IPS DF 19.7 (cell line): ENCODE data around the gene ME3.

Source experiments
- DNase-seq: peaks from one replicate; pipeline ENCODE4 v3.0.0-alpha.2; 2013; ENCODE audit warnings: low read depth, low spot score

The ME3 gene

GRCh38 chr11:86463120-86463519 lies 209.3 kb downstream of the ME3 start:
- no peak for DNase-seq

- no peak for DNase-seq
Observed at GRCh38 chr11:86461892-86462291, 210.5 kb downstream of the ME3 start.

GRCh38 chr11:86460461-86461385 lies 211.7 kb downstream of the ME3 start:
- no peak for DNase-seq

GRCh38 chr11:86459682-86460460 lies 212.5 kb downstream of the ME3 start:
- peak; percentile 3 for DNase-seq

DNA sequence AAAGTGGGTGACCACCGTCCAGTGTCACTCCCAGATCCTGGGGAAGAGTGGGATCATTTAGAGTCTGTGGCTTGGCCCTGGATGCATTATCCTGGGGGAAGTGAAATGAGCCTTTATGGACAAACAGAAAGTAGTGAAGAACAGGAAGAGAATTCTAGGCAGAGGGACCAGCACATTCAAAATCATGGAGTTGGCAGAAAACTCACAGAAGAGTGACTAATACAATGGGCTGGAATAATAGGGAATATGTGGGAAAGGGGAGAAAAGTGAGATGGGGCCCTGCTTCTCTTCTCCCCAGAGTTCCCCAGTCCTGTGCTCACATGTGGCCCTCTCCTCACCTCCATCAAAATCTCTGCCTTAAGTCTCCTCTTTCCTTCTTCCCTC lies 213.4 kb downstream of the ME3 start:
- DNase-seq, result no peak

DNA sequence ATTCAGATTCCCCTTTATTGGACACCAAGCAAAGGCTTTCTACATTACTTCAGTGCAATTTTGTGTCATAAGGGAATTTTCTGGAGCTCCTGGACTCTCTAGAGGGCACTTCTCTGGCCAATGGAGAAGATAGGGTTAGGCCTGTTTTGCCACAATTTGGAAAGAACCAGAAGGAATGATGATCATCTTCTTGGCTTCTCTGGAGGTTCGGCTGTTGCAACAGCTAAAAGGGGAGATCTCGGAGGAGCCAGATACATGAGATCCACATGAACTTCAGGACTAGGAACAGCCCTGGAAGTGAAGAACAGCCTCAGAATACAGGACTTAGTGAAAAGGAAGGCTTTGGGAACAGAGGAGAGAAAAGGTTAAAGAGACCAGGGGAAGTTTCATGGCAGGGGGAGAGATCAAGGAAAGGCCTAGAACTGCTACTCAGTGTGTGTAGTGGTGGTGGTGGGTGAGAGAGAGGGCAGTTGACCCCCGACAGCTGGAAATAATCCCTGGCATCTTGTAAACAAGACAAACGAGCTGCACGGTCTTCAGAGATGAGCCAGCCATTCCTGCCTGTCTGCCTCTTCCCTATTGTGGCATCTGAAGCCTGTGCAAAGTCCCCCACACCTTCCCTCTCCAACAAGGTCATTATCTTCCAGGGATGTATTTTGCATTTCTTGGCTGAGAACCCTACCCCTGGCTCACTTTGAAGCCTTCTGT lies 214.0 kb downstream of the ME3 start:
- DNase-seq, result no peak

DNA sequence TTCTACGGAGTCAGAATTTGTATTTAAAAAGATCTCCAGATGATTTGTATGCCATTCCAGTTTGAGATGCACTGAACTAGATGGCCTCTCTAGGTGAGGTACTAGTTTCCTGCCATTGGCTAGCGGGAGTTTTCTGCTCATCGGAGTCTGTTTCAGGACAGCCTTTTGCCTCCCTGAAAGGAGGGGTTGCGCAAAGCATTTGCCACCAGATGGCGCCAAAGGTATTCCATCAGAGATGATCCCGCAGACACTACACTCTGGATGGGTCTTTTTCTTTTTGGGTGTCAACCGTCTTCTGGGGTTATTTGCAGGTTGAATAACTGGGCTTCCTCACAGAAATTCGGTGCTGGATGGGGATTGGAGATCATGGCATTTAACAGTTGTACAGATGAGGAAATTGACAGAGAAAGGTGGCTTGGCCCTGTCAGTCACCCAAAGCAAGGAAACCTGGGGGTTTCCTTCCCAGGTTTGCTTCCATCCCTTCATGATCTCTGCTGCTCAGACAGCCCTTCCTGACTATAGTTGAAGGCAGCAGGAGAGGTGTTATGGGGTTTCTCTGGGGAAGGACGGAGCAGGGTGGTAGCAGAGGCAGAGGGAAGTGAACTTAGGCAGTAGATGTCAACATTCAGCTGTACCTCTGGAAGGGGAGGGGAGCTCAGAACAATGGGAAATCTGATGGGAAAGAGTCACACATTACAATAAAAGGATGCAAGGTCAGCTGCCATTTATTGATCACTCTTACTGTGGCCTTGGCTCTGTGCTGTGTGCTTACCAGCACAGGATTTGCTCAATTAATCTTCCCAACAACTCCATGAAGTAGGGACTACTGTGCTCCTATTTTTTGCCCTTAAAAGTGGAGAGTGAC lies 216.1 kb downstream of the ME3 start:
- DNase-seq, result peak; percentile 57

DNA sequence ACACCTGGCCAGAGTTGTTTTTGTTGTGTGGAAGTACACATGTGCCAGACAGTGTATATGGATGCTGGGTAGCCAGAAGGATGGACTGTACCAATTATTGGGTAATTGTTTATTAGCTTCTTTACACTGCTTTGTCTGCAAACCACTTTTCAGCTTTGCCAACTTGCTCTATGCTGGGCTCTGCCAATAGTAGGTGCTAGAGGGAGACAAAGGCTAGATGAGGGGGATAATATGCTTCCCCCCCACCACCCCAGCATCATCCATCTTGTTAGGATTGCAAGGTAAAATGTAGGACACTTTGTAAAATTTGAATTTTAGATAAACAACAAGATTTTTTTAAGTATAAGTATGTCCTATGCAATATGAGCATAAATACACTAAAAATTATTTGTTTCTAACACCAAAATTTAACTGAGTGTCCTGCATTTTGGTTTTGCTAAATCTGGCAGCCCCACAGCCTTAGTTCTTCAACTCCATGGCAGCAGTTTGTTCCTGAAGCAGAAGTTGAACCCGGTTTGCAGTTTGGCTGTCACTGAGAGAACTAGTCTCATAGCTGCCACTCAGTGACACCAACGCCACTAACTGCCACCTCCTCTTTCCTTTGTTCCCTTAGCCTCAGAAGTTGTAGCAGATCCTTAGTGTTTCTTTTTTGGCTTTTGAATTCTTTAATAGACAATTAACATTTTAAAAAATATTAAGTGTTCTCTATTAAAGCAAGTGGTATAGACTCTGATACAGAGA lies 219.0 kb downstream of the ME3 start:
- no peak for DNase-seq

- no peak for DNase-seq
Observed at GRCh38 chr11:86449993-86450629, 222.3 kb downstream of the ME3 start.

- DNase-seq, result no peak
Observed at GRCh38 chr11:86447763-86448480, 224.5 kb downstream of the ME3 start.

- no peak for DNase-seq
Observed at GRCh38 chr11:86446924-86447285, 225.5 kb downstream of the ME3 start.

GRCh38 chr11:86446163-86446923 lies 226.1 kb downstream of the ME3 start:
- DNase-seq, result no peak

DNA sequence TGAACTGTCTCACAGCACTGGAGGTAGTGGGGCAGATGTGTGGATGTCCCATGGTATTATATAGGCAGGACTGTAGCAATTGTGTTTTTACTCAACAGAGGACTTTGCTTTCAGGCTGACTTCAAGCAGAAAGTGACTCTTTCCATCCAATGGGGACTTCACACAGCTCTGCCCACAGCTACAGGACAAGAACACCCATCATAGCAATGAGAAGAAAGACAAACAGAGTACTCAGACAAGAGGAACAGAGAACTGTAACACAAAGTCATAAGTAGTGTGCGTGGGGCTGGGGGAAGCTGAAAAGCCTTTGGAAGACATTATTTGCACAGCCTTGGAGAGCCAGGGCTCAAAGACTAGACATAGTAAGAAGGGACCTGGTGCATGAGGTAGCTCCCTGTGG lies 227.4 kb downstream of the ME3 start:
- DNase-seq, result no peak

DNA sequence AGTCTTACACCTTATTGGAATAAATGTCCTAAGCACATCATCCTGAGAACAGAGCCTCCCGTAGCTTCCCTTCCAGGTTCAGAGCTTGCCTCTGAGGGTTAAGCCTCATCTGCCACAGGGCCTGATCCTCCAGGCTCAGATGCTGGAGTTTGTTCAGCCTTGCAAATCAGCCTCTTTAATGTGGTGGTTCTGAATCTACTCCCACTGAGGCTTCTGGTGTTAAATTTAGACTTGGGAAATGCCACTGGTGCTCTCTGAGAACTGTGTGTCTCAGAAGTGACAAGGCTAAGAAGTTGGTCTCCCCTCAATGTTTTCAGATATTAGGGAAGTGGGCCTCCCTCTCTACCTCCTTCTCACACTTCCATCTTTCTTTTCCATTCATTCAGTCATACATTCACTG lies 229.0 kb downstream of the ME3 start:
- no peak for DNase-seq

DNA sequence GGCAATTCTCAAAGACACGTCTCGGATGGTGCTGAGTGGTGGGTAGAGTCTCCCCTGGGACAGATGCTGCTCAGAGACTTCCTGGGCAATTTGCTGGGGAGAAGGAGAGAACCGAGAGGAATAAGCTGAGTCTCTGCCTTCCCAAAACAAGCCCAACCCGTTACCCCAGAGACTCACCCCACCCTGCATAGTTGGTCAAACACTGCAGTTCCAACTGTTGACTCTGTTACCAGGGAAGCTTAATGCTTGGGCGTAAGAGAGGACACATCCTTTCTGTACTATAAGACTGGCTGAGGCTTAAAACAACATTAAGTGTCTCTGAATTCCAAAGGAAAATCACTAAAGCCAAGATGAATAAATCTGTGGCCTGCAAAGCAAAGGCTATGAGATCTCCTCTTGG lies 229.6 kb downstream of the ME3 start:
- no peak for DNase-seq

- no peak for DNase-seq
Observed at GRCh38 chr11:86442420-86442819, 230.0 kb downstream of the ME3 start.

GRCh38 chr11:86440843-86441242 lies 231.6 kb downstream of the ME3 start:
- no peak for DNase-seq

- DNase-seq, result no peak
Observed at GRCh38 chr11:86440305-86440716, 232.1 kb downstream of the ME3 start.

GRCh38 chr11:86438685-86439084 lies 233.7 kb downstream of the ME3 start:
- no peak for DNase-seq
